ENCODE data around the gene OR10A3.

Gene OR10A3

GRCh38 chr11:7892840-7893254, 48.7 kb downstream of the OR10A3 start:
- H3K4me3 ChIP-seq (ENCODE audit: low read depth, low read length) = no peak overlapping the region
- TF ChIP-seq, protein P1, sequence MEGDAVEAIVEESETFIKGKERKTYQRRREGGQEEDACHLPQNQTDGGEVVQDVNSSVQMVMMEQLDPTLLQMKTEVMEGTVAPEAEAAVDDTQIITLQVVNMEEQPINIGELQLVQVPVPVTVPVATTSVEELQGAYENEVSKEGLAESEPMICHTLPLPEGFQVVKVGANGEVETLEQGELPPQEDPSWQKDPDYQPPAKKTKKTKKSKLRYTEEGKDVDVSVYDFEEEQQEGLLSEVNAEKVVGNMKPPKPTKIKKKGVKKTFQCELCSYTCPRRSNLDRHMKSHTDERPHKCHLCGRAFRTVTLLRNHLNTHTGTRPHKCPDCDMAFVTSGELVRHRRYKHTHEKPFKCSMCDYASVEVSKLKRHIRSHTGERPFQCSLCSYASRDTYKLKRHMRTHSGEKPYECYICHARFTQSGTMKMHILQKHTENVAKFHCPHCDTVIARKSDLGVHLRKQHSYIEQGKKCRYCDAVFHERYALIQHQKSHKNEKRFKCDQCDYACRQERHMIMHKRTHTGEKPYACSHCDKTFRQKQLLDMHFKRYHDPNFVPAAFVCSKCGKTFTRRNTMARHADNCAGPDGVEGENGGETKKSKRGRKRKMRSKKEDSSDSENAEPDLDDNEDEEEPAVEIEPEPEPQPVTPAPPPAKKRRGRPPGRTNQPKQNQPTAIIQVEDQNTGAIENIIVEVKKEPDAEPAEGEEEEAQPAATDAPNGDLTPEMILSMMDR (IDR thresholded peaks at IDR 0.05; ENCODE audit: borderline replicate concordance, insufficient read depth, low read depth, low read length) = peak; percentile 50; the same call in 1 of the 2 replicates

- H3K4me3 ChIP-seq (ENCODE audit: low read depth, low read length) = no peak overlapping the region
- TF ChIP-seq, protein P1 (IDR thresholded peaks at IDR 0.05; ENCODE audit: borderline replicate concordance, insufficient read depth, low read depth, low read length) = no peak
Observed at GRCh38 chr11:7892059-7892699, 49.3 kb downstream of the OR10A3 start.

GRCh38 chr11:7890417-7891172, 50.9 kb downstream of the OR10A3 start:
- no peak overlapping the region for H3K4me3 ChIP-seq (ENCODE audit: low read depth, low read length)
- TF ChIP-seq, protein P1 (IDR thresholded peaks at IDR 0.05; ENCODE audit: borderline replicate concordance, insufficient read depth, low read depth, low read length) = no peak

GRCh38 chr11:7889985-7890384, 51.5 kb downstream of the OR10A3 start:
- H3K4me3 ChIP-seq (ENCODE audit: low read depth, low read length) = no peak overlapping the region
- TF ChIP-seq, protein P1 (IDR thresholded peaks at IDR 0.05; ENCODE audit: borderline replicate concordance, insufficient read depth, low read depth, low read length) = no peak

Data from GM12875 (cell line).